HEK293 (cell line): ENCODE measurements around the gene CDH7.

ENCODE experiments used
- GFI1B ChIP-seq: fragments of 450-650 bp; formaldehyde crosslinking; IDR thresholded peaks from 2 replicates; pipeline ENCODE4 v1.5.1; 2016; ENCODE audit warnings: missing biosample characterization, missing genetic modification characterization
- KLF17 ChIP-seq: fragments of 450-650 bp; formaldehyde crosslinking; IDR thresholded peaks from 2 replicates; pipeline ENCODE4 v1.5.1; 2016; ENCODE audit warnings: missing biosample characterization, missing genetic modification characterization
- SALL2 ChIP-seq: fragments of 450-650 bp; formaldehyde crosslinking; IDR thresholded peaks from 2 replicates; pipeline ENCODE4 v1.5.0; 2017; ENCODE audit warnings: missing biosample characterization, mild to moderate bottlenecking, missing genetic modification characterization, borderline replicate concordance
- ZBTB17 ChIP-seq: fragments of 450-650 bp; formaldehyde crosslinking; IDR thresholded peaks from 2 replicates; pipeline ENCODE4 v1.5.1; 2016; ENCODE audit warnings: missing biosample characterization, missing genetic modification characterization
- ZBTB48 ChIP-seq: fragments of 450-650 bp; formaldehyde crosslinking; IDR thresholded peaks from 2 replicates; pipeline ENCODE4 v1.5.1; 2016; ENCODE audit warnings: missing biosample characterization, missing genetic modification characterization
- ZNF112 ChIP-seq: fragments of 450-650 bp; formaldehyde crosslinking; IDR thresholded peaks from 2 replicates; pipeline ENCODE4 v1.5.0; 2017; ENCODE audit warnings: missing biosample characterization, missing genetic modification characterization
- ZNF114 ChIP-seq: fragments of 450-650 bp; formaldehyde crosslinking; IDR thresholded peaks from 2 replicates; pipeline ENCODE4 v1.5.0; 2017; ENCODE audit warnings: missing biosample characterization, missing genetic modification characterization
- ZNF155 ChIP-seq: fragments of 450-650 bp; formaldehyde crosslinking; IDR thresholded peaks from 2 replicates; pipeline ENCODE4 v1.5.1; 2016; ENCODE audit warnings: missing biosample characterization, missing genetic modification characterization
- ZNF202 ChIP-seq: fragments of 450-650 bp; formaldehyde crosslinking; IDR thresholded peaks from 2 replicates; pipeline ENCODE4 v1.5.1; 2016; ENCODE audit warnings: missing biosample characterization, missing genetic modification characterization, borderline replicate concordance
- ZNF366 ChIP-seq: fragments of 450-650 bp; formaldehyde crosslinking; conservative IDR thresholded peaks from 2 replicates; pipeline ENCODE4 v1.5.1; 2016; ENCODE audit warnings: missing biosample characterization, missing genetic modification characterization
- ZNF561 ChIP-seq: fragments of 450-650 bp; IDR thresholded peaks from 2 replicates; pipeline ENCODE4 v1.5.1; 2018; ENCODE audit warnings: missing biosample characterization, missing genetic modification characterization, borderline replicate concordance
- ZNF571 ChIP-seq: fragments of 450-650 bp; formaldehyde crosslinking; IDR thresholded peaks from 2 replicates; pipeline ENCODE4 v1.5.0; 2017; ENCODE audit warnings: missing biosample characterization, missing genetic modification characterization
- ZNF596 ChIP-seq: fragments of 450-650 bp; IDR thresholded peaks from 2 replicates; pipeline ENCODE4 v1.5.0; 2018; ENCODE audit warnings: missing biosample characterization, mild to moderate bottlenecking, missing genetic modification characterization, moderate library complexity
- ZNF623 ChIP-seq: fragments of 450-650 bp; formaldehyde crosslinking; IDR thresholded peaks from 2 replicates; pipeline ENCODE4 v1.5.1; 2016; ENCODE audit warnings: missing biosample characterization, missing genetic modification characterization
- ZNF629 ChIP-seq: fragments of 450-650 bp; formaldehyde crosslinking; IDR thresholded peaks from 2 replicates; pipeline ENCODE4 v1.5.1; 2017; ENCODE audit warnings: missing biosample characterization, missing genetic modification characterization
- ZNF645 ChIP-seq: fragments of 450-650 bp; formaldehyde crosslinking; IDR thresholded peaks from 2 replicates; pipeline ENCODE4; 2016; ENCODE audit warnings: missing biosample characterization, missing genetic modification characterization
- ZNF701 ChIP-seq: fragments of 450-650 bp; formaldehyde crosslinking; IDR thresholded peaks from 2 replicates; pipeline ENCODE4 v1.5.1; 2016; ENCODE audit warnings: missing biosample characterization, missing genetic modification characterization
- ZNF768 ChIP-seq: fragments of 450-650 bp; formaldehyde crosslinking; IDR thresholded peaks from 2 replicates; pipeline ENCODE4 v1.5.1; 2018; ENCODE audit warnings: missing biosample characterization, mild to moderate bottlenecking, missing genetic modification characterization
- ZNF777 ChIP-seq: fragments of 450-650 bp; formaldehyde crosslinking; IDR thresholded peaks from 2 replicates; pipeline ENCODE4 v1.5.1; 2017; ENCODE audit warnings: missing biosample characterization, missing genetic modification characterization, borderline replicate concordance
- ZNF791 ChIP-seq: fragments of 450-650 bp; formaldehyde crosslinking; IDR thresholded peaks from 2 replicates; pipeline ENCODE4 v1.5.1; 2016; ENCODE audit warnings: missing biosample characterization, missing genetic modification characterization
- TF ChIP-seq, protein P1 (sequence below): fragments of 450-650 bp; formaldehyde crosslinking; IDR thresholded peaks from 2 replicates; pipeline ENCODE4 v1.5.1; 2016; ENCODE audit warnings: missing biosample characterization, missing genetic modification characterization
- TF ChIP-seq, protein P2 (sequence below): fragments of 450-650 bp; formaldehyde crosslinking; IDR thresholded peaks from 2 replicates; pipeline ENCODE4 v1.5.1; 2017; ENCODE audit warnings: missing biosample characterization, missing genetic modification characterization
- TF ChIP-seq, protein P3 (sequence below): fragments of 450-650 bp; formaldehyde crosslinking; IDR thresholded peaks from 2 replicates; pipeline ENCODE4 v1.5.1; 2016; ENCODE audit warnings: missing biosample characterization, missing genetic modification characterization
- TF ChIP-seq, protein P4 (sequence below): fragments of 450-650 bp; formaldehyde crosslinking; IDR thresholded peaks from 2 replicates; pipeline ENCODE4 v1.5.1; 2017; ENCODE audit warnings: missing biosample characterization, missing genetic modification characterization
- TF ChIP-seq, protein P5 (sequence below): fragments of 450-650 bp; formaldehyde crosslinking; IDR thresholded peaks from 2 replicates; pipeline ENCODE4 v1.5.1; 2016; ENCODE audit warnings: missing biosample characterization, missing genetic modification characterization
- TF ChIP-seq, protein P6 (sequence below): fragments of 450-650 bp; formaldehyde crosslinking; IDR thresholded peaks from 2 replicates; pipeline ENCODE4 v1.5.1; 2016; ENCODE audit warnings: missing biosample characterization, missing genetic modification characterization

Gene CDH7

DNA sequence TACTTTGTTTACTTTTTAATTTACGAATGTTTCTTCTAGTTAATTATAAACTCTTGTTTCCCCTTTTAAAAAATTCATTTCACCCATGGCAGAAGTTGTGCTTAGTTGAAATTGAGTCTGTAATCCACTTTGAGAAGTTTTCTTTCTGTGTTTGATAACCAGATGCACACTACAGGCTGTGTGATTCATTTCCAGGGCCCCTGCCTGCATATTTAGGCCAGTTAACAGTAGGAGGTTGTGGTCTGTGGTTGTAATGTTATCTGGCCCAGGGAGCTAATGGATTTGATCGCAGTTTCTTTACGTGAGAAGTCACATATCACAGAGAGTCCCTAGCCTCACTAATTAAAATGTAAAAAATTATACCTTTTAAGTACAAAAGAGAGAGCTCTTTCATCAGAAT lies 3.3 kb downstream of the CDH7 start (continued):
- TF ChIP-seq, protein P1, sequence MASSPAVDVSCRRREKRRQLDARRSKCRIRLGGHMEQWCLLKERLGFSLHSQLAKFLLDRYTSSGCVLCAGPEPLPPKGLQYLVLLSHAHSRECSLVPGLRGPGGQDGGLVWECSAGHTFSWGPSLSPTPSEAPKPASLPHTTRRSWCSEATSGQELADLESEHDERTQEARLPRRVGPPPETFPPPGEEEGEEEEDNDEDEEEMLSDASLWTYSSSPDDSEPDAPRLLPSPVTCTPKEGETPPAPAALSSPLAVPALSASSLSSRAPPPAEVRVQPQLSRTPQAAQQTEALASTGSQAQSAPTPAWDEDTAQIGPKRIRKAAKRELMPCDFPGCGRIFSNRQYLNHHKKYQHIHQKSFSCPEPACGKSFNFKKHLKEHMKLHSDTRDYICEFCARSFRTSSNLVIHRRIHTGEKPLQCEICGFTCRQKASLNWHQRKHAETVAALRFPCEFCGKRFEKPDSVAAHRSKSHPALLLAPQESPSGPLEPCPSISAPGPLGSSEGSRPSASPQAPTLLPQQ (tag by site-specific recombination): peak; percentile 72
- TF ChIP-seq ZBTB48 (tag by site-specific recombination): peak; percentile 73
- no peak for TF ChIP-seq ZNF701 (tag by site-specific recombination)
- no peak for TF ChIP-seq ZNF645
- peak; percentile 69 for TF ChIP-seq ZNF629 (tag by site-specific recombination)
- TF ChIP-seq, protein P2, sequence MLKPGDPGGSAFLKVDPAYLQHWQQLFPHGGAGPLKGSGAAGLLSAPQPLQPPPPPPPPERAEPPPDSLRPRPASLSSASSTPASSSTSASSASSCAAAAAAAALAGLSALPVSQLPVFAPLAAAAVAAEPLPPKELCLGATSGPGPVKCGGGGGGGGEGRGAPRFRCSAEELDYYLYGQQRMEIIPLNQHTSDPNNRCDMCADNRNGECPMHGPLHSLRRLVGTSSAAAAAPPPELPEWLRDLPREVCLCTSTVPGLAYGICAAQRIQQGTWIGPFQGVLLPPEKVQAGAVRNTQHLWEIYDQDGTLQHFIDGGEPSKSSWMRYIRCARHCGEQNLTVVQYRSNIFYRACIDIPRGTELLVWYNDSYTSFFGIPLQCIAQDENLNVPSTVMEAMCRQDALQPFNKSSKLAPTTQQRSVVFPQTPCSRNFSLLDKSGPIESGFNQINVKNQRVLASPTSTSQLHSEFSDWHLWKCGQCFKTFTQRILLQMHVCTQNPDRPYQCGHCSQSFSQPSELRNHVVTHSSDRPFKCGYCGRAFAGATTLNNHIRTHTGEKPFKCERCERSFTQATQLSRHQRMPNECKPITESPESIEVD (tag by site-specific recombination): peak; percentile 96
- TF ChIP-seq ZNF112: no peak
- TF ChIP-seq, protein P3, sequence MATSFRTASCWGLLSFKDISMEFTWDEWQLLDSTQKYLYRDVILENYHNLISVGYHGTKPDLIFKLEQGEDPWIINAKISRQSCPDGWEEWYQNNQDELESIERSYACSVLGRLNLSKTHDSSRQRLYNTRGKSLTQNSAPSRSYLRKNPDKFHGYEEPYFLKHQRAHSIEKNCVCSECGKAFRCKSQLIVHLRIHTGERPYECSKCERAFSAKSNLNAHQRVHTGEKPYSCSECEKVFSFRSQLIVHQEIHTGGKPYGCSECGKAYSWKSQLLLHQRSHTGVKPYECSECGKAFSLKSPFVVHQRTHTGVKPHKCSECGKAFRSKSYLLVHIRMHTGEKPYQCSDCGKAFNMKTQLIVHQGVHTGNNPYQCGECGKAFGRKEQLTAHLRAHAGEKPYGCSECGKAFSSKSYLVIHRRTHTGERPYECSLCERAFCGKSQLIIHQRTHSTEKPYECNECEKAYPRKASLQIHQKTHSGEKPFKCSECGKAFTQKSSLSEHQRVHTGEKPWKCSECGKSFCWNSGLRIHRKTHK (tag by site-specific recombination): no peak
- TF ChIP-seq ZNF366 (tag by site-specific recombination): peak; percentile 65
- no peak for TF ChIP-seq KLF17
- no peak for TF ChIP-seq ZNF791
- TF ChIP-seq ZNF777: no peak
- TF ChIP-seq ZNF768: no peak
- TF ChIP-seq ZNF596 (tag by site-specific recombination): 0 out of 2 replicates have a peak, but pooled peaks have one; percentile 26
- TF ChIP-seq, protein P4, sequence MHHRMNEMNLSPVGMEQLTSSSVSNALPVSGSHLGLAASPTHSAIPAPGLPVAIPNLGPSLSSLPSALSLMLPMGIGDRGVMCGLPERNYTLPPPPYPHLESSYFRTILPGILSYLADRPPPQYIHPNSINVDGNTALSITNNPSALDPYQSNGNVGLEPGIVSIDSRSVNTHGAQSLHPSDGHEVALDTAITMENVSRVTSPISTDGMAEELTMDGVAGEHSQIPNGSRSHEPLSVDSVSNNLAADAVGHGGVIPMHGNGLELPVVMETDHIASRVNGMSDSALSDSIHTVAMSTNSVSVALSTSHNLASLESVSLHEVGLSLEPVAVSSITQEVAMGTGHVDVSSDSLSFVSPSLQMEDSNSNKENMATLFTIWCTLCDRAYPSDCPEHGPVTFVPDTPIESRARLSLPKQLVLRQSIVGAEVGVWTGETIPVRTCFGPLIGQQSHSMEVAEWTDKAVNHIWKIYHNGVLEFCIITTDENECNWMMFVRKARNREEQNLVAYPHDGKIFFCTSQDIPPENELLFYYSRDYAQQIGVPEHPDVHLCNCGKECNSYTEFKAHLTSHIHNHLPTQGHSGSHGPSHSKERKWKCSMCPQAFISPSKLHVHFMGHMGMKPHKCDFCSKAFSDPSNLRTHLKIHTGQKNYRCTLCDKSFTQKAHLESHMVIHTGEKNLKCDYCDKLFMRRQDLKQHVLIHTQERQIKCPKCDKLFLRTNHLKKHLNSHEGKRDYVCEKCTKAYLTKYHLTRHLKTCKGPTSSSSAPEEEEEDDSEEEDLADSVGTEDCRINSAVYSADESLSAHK (tag by site-specific recombination): peak; percentile 85
- peak; percentile 72; the same call in 1 of the 2 replicates for TF ChIP-seq GFI1B
- no peak; the same call in 1 of the 2 replicates for TF ChIP-seq ZBTB17 (tag by site-specific recombination)
- TF ChIP-seq, protein P5, sequence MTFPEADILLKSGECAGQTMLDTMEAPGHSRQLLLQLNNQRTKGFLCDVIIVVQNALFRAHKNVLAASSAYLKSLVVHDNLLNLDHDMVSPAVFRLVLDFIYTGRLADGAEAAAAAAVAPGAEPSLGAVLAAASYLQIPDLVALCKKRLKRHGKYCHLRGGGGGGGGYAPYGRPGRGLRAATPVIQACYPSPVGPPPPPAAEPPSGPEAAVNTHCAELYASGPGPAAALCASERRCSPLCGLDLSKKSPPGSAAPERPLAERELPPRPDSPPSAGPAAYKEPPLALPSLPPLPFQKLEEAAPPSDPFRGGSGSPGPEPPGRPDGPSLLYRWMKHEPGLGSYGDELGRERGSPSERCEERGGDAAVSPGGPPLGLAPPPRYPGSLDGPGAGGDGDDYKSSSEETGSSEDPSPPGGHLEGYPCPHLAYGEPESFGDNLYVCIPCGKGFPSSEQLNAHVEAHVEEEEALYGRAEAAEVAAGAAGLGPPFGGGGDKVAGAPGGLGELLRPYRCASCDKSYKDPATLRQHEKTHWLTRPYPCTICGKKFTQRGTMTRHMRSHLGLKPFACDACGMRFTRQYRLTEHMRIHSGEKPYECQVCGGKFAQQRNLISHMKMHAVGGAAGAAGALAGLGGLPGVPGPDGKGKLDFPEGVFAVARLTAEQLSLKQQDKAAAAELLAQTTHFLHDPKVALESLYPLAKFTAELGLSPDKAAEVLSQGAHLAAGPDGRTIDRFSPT (tag by site-specific recombination): 0 out of 2 replicates have a peak, but pooled peaks have one; percentile 38
- TF ChIP-seq, protein P6, sequence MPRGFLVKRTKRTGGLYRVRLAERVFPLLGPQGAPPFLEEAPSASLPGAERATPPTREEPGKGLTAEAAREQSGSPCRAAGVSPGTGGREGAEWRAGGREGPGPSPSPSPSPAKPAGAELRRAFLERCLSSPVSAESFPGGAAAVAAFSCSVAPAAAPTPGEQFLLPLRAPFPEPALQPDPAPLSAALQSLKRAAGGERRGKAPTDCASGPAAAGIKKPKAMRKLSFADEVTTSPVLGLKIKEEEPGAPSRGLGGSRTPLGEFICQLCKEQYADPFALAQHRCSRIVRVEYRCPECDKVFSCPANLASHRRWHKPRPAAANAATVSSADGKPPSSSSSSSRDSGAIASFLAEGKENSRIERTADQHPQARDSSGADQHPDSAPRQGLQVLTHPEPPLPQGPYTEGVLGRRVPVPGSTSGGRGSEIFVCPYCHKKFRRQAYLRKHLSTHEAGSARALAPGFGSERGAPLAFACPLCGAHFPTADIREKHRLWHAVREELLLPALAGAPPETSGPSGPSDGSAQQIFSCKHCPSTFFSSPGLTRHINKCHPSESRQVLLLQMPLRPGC (tag by site-specific recombination): peak; percentile 78; the same call in 1 of the 2 replicates
- no peak for TF ChIP-seq ZNF202 (tag by site-specific recombination)
- TF ChIP-seq ZNF155 (tag by site-specific recombination): no peak
- no peak for TF ChIP-seq ZNF561 (tag by site-specific recombination)
- no peak for TF ChIP-seq ZNF571
- TF ChIP-seq ZNF114 (tag by site-specific recombination): no peak
- TF ChIP-seq SALL2 (tag by site-specific recombination): no peak
- TF ChIP-seq ZNF623: no peak
